ENCODE measurements around the gene PDP2. TPM values are rescaled to one million over a fixed set of nuclear protein-coding genes. Genes with fewer than 3 reads are reported as not detected.

Gene PDP2
- total and polyA plus RNA-seq, 9 of the 15 experiments (the other 6 are each of a cell fraction or from before 2014, with no cell fraction given): 2.5 to 24.3 (median 7.2) TPM

DNA sequence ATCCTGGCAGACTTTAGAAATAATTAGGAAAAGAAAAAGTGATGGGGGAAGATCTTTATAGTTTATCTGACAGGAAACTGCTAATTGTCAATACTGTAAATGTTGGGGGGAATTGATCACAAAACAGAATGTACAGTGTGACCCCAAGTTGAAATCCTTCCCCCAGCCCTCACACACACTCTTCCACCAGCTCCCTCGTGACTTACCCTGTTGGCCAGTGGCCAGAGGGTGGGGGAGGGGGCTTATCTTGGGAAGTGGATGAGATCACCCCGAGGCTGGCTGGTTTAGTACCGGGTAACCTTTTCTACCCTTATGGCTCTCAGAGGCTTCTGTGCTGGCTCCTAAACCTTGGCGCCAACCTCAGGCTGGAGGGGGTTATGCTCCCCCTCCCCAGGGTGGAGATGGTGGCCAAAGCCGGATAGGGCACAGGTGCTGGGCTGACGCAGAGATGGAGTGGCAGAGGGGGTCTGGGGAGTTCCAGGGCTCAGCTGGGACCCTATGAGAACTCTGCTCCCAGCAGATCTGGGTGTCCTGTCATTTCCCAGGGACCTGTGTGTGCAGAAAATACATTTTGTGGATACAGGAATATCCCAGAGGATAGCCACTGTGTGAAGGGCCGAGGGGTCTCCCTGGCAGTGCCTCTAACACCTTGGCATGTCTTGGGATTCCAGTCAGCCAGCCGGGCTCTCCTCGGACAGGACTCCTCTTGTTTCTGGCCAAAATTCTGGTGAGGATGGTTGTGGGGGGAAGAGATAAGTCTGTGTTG, 19.8 kb downstream of the PDP2 start (continued):
- TF ChIP-seq ZNF140 (CRISPR knock-in tag; IDR thresholded peaks at IDR 0.05): no peak
- TF ChIP-seq POLR2H (tag; IDR thresholded peaks at IDR 0.05; ENCODE audit: low read depth): peak; percentile 83
- TF ChIP-seq LARP7 (IDR thresholded peaks at IDR 0.05): 0 out of 2 replicates have a peak, but pooled peaks have one; percentile 26
- TF ChIP-seq ZNF444 (CRISPR knock-in tag; IDR thresholded peaks at IDR 0.05): no peak
- TF ChIP-seq RBM14 (IDR thresholded peaks at IDR 0.05; ENCODE audit: borderline replicate concordance, insufficient read depth, low read depth, low read length): no peak
- TF ChIP-seq RAD51 (IDR thresholded peaks at IDR 0.05; ENCODE audit: borderline replicate concordance, low read depth): peak; percentile 84
- TF ChIP-seq, protein P1, sequence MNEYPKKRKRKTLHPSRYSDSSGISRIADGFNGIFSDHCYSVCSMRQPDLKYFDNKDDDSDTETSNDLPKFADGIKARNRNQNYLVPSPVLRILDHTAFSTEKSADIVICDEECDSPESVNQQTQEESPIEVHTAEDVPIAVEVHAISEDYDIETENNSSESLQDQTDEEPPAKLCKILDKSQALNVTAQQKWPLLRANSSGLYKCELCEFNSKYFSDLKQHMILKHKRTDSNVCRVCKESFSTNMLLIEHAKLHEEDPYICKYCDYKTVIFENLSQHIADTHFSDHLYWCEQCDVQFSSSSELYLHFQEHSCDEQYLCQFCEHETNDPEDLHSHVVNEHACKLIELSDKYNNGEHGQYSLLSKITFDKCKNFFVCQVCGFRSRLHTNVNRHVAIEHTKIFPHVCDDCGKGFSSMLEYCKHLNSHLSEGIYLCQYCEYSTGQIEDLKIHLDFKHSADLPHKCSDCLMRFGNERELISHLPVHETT (CRISPR knock-in tag; conservative IDR thresholded peaks at IDR 0.05 in 1 of 2, IDR thresholded peaks at IDR 0.05 in 1 of 2): 0 out of 4 replicates have a peak, but pooled peaks of 1 of the 2 experiments have one; percentile 1
- TF ChIP-seq, protein P2, sequence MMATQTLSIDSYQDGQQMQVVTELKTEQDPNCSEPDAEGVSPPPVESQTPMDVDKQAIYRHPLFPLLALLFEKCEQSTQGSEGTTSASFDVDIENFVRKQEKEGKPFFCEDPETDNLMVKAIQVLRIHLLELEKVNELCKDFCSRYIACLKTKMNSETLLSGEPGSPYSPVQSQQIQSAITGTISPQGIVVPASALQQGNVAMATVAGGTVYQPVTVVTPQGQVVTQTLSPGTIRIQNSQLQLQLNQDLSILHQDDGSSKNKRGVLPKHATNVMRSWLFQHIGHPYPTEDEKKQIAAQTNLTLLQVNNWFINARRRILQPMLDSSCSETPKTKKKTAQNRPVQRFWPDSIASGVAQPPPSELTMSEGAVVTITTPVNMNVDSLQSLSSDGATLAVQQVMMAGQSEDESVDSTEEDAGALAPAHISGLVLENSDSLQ (IDR thresholded peaks at IDR 0.05): no peak
- TF ChIP-seq JUN (IDR thresholded peaks at IDR 0.05; ENCODE audit: borderline replicate concordance, low read depth, low read length): peak; percentile 99
- TF ChIP-seq JUN (CRISPR knock-in tag; IDR thresholded peaks at IDR 0.05; ENCODE audit: borderline replicate concordance): peak; percentile 89; the same call in 1 of the 2 replicates
- TF ChIP-seq GATAD2A (IDR thresholded peaks at IDR 0.05): peak; percentile 62; the same call in 1 of the 2 replicates
- TF ChIP-seq, protein P3, sequence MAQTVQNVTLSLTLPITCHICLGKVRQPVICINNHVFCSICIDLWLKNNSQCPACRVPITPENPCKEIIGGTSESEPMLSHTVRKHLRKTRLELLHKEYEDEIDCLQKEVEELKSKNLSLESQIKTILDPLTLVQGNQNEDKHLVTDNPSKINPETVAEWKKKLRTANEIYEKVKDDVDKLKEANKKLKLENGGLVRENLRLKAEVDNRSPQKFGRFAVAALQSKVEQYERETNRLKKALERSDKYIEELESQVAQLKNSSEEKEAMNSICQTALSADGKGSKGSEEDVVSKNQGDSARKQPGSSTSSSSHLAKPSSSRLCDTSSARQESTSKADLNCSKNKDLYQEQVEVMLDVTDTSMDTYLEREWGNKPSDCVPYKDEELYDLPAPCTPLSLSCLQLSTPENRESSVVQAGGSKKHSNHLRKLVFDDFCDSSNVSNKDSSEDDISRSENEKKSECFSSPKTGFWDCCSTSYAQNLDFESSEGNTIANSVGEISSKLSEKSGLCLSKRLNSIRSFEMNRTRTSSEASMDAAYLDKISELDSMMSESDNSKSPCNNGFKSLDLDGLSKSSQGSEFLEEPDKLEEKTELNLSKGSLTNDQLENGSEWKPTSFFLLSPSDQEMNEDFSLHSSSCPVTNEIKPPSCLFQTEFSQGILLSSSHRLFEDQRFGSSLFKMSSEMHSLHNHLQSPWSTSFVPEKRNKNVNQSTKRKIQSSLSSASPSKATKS (CRISPR knock-in tag; IDR thresholded peaks at IDR 0.05): no peak
- TF ChIP-seq, protein P4, sequence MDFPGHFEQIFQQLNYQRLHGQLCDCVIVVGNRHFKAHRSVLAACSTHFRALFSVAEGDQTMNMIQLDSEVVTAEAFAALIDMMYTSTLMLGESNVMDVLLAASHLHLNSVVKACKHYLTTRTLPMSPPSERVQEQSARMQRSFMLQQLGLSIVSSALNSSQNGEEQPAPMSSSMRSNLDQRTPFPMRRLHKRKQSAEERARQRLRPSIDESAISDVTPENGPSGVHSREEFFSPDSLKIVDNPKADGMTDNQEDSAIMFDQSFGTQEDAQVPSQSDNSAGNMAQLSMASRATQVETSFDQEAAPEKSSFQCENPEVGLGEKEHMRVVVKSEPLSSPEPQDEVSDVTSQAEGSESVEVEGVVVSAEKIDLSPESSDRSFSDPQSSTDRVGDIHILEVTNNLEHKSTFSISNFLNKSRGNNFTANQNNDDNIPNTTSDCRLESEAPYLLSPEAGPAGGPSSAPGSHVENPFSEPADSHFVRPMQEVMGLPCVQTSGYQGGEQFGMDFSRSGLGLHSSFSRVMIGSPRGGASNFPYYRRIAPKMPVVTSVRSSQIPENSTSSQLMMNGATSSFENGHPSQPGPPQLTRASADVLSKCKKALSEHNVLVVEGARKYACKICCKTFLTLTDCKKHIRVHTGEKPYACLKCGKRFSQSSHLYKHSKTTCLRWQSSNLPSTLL (IDR thresholded peaks at IDR 0.05): no peak
- TF ChIP-seq RNF2 (IDR thresholded peaks at IDR 0.05): peak; percentile 94
- TF ChIP-seq, protein P5, sequence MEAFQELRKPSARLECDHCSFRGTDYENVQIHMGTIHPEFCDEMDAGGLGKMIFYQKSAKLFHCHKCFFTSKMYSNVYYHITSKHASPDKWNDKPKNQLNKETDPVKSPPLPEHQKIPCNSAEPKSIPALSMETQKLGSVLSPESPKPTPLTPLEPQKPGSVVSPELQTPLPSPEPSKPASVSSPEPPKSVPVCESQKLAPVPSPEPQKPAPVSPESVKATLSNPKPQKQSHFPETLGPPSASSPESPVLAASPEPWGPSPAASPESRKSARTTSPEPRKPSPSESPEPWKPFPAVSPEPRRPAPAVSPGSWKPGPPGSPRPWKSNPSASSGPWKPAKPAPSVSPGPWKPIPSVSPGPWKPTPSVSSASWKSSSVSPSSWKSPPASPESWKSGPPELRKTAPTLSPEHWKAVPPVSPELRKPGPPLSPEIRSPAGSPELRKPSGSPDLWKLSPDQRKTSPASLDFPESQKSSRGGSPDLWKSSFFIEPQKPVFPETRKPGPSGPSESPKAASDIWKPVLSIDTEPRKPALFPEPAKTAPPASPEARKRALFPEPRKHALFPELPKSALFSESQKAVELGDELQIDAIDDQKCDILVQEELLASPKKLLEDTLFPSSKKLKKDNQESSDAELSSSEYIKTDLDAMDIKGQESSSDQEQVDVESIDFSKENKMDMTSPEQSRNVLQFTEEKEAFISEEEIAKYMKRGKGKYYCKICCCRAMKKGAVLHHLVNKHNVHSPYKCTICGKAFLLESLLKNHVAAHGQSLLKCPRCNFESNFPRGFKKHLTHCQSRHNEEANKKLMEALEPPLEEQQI (IDR thresholded peaks at IDR 0.05): no peak
- no peak for TF ChIP-seq ZNF212 (CRISPR knock-in tag; IDR thresholded peaks at IDR 0.05)
- TF ChIP-seq NCOA6 (IDR thresholded peaks at IDR 0.05): 0 out of 2 replicates have a peak, but pooled peaks have one; percentile 42
- peak; percentile 94 for TF ChIP-seq DPF2 (IDR thresholded peaks at IDR 0.05)
- TF ChIP-seq SUPT5H (IDR thresholded peaks at IDR 0.05): no peak
- TF ChIP-seq ZKSCAN1 (IDR thresholded peaks at IDR 0.05; ENCODE audit: low read depth, low read length): no peak

Data from K562 (cell line).